Ascending aorta (tissue), 2 donors: ENCODE measurements around the gene CYTH4. TPM values are rescaled to one million over a fixed set of nuclear protein-coding genes. Genes with fewer than 3 reads are reported as not detected.

ENCODE experiments used
- DNase-seq, 2 donors: peaks; one replicate each; pipeline ENCODE4 v3.0.0-alpha.2; 2019; ENCODE audit warnings: low spot score in 2 of 2
- H3K27ac ChIP-seq, 2 donors: fragments of 200-600 bp; sonication (generic); one replicate each; pipeline ENCODE4 v1.5.1; 2016 to 2017; ENCODE audit warnings: mild to moderate bottlenecking in 1 of 2
- H3K27me3 ChIP-seq: fragments of 200-600 bp; sonication (generic); one replicate; pipeline ENCODE4 v1.5.1; 2017
- H3K36me3 ChIP-seq, 2 donors: fragments of 200-600 bp; sonication (generic); one replicate each; pipeline ENCODE4 v1.5.1; 2016
- H3K4me1 ChIP-seq, 2 donors: fragments of 200-600 bp; sonication (generic); one replicate each; pipeline ENCODE4 v1.5.1; 2016 to 2017; ENCODE audit warnings: mild to moderate bottlenecking in 1 of 2
- H3K4me3 ChIP-seq, 2 donors: fragments of 200-600 bp; sonication (generic); one replicate each; pipeline ENCODE4 v1.5.1; 2016 to 2017; ENCODE audit warnings: mild to moderate bottlenecking in 1 of 2
- H3K9me3 ChIP-seq, 2 donors: fragments of 200-600 bp; sonication (generic); one replicate each; pipeline ENCODE4 v1.5.1; 2016
- intact Hi-C: fragments of 100-400 bp; cut with DNase I; formaldehyde crosslinking; loops from one replicate; pipeline ENCODE4 v1.15.1; 2023
- total RNA-seq: library from RNA; depleted of rRNA; stranded (reverse); fragments of >200 nt; gene quantifications from one replicate; pipeline ENCODE4 v1.1.0, GENCODE V29; 2016
- TF ChIP-seq, protein P1 (sequence below), 3 experiments: fragments of 200-600 bp in 2 of 3; fragments of 450-650 bp in 1 of 3; sonication (generic) in 2 of 3; IDR thresholded peaks; one replicate each; pipeline ENCODE4 v1.5.1; 2016 to 2019; ENCODE audit warnings: antibody characterized with exemption in 3 of 3, mild to moderate bottlenecking in 1 of 3, moderate library complexity in 1 of 3

Gene CYTH4
- total RNA-seq, 1 donor from 2014 or later = 130 TPM

GRCh38 chr22:37273846-37274225, 8.5 kb upstream of the CYTH4 start:
- intact Hi-C loops = no loop called here
- no peaks in the 10 kb centered on the region for H3K36me3 ChIP-seq
- no peaks in the 10 kb centered on the region for H3K27me3 ChIP-seq
- no peak overlapping the region for H3K4me3 ChIP-seq
- no peaks in the 10 kb centered on the region for H3K4me1 ChIP-seq
- H3K27ac ChIP-seq = no peak overlapping the region
- DNase-seq = no peak
- H3K9me3 ChIP-seq = no peaks in the 10 kb centered on the region
- TF ChIP-seq, protein P1, sequence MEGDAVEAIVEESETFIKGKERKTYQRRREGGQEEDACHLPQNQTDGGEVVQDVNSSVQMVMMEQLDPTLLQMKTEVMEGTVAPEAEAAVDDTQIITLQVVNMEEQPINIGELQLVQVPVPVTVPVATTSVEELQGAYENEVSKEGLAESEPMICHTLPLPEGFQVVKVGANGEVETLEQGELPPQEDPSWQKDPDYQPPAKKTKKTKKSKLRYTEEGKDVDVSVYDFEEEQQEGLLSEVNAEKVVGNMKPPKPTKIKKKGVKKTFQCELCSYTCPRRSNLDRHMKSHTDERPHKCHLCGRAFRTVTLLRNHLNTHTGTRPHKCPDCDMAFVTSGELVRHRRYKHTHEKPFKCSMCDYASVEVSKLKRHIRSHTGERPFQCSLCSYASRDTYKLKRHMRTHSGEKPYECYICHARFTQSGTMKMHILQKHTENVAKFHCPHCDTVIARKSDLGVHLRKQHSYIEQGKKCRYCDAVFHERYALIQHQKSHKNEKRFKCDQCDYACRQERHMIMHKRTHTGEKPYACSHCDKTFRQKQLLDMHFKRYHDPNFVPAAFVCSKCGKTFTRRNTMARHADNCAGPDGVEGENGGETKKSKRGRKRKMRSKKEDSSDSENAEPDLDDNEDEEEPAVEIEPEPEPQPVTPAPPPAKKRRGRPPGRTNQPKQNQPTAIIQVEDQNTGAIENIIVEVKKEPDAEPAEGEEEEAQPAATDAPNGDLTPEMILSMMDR (IDR thresholded peaks at IDR 0.05) = no peak

DNA sequence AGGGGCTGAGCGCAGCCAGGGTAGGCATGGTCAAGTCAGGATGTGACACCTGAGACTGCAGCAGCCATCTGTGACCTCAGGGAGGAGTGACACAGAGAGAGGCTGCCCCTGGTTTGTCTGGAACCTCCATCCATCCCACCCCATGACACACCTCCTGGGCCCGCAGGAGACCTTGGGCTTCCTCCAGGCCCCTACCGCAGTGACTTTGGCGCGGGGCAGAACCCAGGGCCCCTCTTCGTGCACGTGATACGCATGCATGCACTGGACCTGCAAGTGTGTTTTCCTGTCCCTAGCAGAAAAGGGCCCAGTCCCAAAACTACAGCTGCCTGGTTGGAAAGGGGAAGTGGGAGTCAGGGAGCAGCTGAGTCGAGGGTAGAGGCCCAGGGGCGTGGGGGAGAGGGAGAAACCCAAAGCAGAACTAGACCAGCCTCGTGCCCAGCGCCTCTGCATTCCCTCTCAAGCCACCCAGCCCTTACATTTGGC, 7.9 kb upstream of the CYTH4 start:
- H3K4me1 ChIP-seq = no peaks in the 10 kb centered on the region
- TF ChIP-seq, protein P1 (IDR thresholded peaks at IDR 0.05) = no peak
- intact Hi-C loops = no loop called here
- no peaks in the 10 kb centered on the region for H3K27me3 ChIP-seq
- H3K27ac ChIP-seq = no peak overlapping the region
- no peaks in the 10 kb centered on the region for H3K9me3 ChIP-seq
- H3K36me3 ChIP-seq = no peaks in the 10 kb centered on the region
- peak; percentile 47 to 78 for DNase-seq
- H3K4me3 ChIP-seq = no peak overlapping the region

DNA sequence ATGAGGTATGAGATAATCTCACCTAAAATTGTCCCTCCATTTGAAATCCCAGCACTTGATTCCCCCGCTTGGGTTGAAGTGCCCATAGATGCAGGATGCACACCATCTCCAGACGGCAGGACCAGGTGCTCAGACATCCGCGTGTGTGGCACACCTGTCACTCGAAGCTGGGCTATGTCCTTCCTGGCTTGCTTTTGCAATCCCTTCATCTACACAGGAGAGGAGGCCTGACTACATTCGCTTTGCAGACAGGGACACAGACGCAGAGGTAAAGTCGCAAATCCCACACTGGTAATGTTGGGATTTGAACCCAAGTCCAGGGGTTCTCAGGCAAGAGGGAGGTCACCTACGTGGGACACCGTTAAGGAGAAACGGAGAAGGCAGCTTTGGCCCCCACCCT, 7.2 kb upstream of the CYTH4 start:
- Histone ChIP-seq H3K9me3 (no peaks in the 10 kb centered on the region), H3K27me3 (no peaks in the 10 kb centered on the region), H3K36me3 (no peaks in the 10 kb centered on the region), H3K4me3 (no peak overlapping the region), H3K27ac (no peak overlapping the region), H3K4me1 (no peaks in the 10 kb centered on the region)
- intact Hi-C loops = no loop called here
- TF ChIP-seq, protein P1 (IDR thresholded peaks at IDR 0.05) = no peak
- DNase-seq = no peak

DNA sequence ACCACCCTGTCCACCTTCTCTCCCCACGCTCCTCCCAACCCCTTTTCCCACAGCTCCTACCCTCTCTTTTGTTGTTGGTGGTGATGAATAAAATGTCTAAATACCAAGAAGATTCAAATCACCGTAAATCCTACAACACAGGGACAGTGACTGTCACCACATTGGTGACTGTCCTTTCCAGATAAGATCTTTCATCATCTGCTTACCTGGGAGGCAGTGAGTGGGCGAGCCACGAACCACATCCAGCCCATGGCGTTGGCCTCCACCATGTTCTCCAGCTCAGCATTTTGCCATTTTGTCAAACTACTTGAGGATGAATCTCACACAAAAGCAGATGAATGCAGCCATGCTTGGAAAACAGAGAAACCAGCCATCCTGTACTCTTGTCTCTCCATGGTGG, 6.7 kb upstream of the CYTH4 start:
- Histone ChIP-seq H3K27me3 (no peaks in the 10 kb centered on the region), H3K36me3 (no peaks in the 10 kb centered on the region), H3K27ac (no peak overlapping the region), H3K4me3 (no peak overlapping the region), H3K9me3 (no peaks in the 10 kb centered on the region), H3K4me1 (no peaks in the 10 kb centered on the region)
- intact Hi-C loops = no loop called here
- TF ChIP-seq, protein P1 (IDR thresholded peaks at IDR 0.05) = no peak
- no peak for DNase-seq

GRCh38 chr22:37276776-37277175, 5.5 kb upstream of the CYTH4 start:
- no peak for DNase-seq
- Histone ChIP-seq H3K27me3 (no peaks in the 10 kb centered on the region), H3K4me3 (no peak overlapping the region), H3K9me3 (no peaks in the 10 kb centered on the region), H3K27ac (no peak overlapping the region), H3K4me1 (no peaks in the 10 kb centered on the region), H3K36me3 (no peaks in the 10 kb centered on the region)
- intact Hi-C loops = no loop called here
- TF ChIP-seq, protein P1 (IDR thresholded peaks at IDR 0.05) = no peak

GRCh38 chr22:37277384-37277783, 4.9 kb upstream of the CYTH4 start:
- H3K27me3 ChIP-seq = no peaks in the 10 kb centered on the region
- intact Hi-C loops = no loop called here
- H3K27ac ChIP-seq = no peak overlapping the region
- no peak for DNase-seq
- TF ChIP-seq, protein P1 (IDR thresholded peaks at IDR 0.05) = no peak
- H3K9me3 ChIP-seq = no peaks in the 10 kb centered on the region
- H3K36me3 ChIP-seq = no peaks in the 10 kb centered on the region
- no peaks in the 10 kb centered on the region for H3K4me1 ChIP-seq
- no peak overlapping the region for H3K4me3 ChIP-seq
